H54 (cell line): Measurements from ENCODE around the gene R3HDM2.
"Not testable (repeated sequence)": the region's sequence is repeated elsewhere in the genome, so short reads cannot be mapped to it uniquely, and the experiment has no call there.

Experiments used
- DNase-seq: peaks from one replicate; pipeline ENCODE4 v3.0.0; 2011; ENCODE audit warnings: low spot score, mixed read lengths; ENCODE audit not compliant: insufficient read length
- FAIRE-seq: peaks from 3 replicates; lab custom pipeline; 2011; peaks lifted over from hg19 to GRCh38; lab: Jason Lieb, UNC
- POLR2A ChIP-seq: IDR thresholded peaks from 2 replicates; pipeline ENCODE4 v1.6.1; 2011; ENCODE audit warnings: low read depth, mild to moderate bottlenecking, low read length

R3HDM2 gene

DNA sequence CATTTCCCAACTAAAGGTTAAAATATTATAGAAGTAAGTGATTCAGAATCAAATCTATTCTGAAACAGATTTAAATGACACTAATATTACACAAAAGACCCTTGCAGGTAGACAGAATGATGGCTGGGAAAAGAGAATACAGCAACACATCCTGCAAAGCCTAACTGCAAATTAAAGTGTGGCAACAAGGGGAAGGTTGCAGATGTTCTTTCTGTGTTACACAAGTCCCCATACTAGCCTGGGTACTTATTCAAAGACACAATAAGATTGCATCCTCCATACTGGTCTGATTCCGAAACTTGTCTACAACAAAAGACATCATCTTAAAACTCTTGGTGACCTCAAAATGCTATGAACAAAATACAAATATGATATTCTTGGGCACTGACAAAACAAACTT is 50.5 kb downstream of the R3HDM2 start:
- no peak for FAIRE-seq
- TF ChIP-seq POLR2A = no peak

GRCh38 chr12:57377103-57377840 is 53.6 kb downstream of the R3HDM2 start:
- FAIRE-seq = no peak
- no peak for DNase-seq
- no peak for TF ChIP-seq POLR2A

More for the DNA sequence above, 50.5 kb downstream of the R3HDM2 start:
- DNase-seq = no peak

- no peak for TF ChIP-seq POLR2A
- FAIRE-seq (no peak), DNase-seq (no peak)
Measured at GRCh38 chr12:57372233-57372632, 58.6 kb downstream of the R3HDM2 start.

GRCh38 chr12:57370696-57371095 is 60.1 kb downstream of the R3HDM2 start:
- TF ChIP-seq POLR2A = no peak
- no peak for FAIRE-seq
- DNase-seq = no peak

- FAIRE-seq (no peak), DNase-seq (no peak)
- no peak for TF ChIP-seq POLR2A
Measured at GRCh38 chr12:57370072-57370471, 60.8 kb downstream of the R3HDM2 start.

DNA sequence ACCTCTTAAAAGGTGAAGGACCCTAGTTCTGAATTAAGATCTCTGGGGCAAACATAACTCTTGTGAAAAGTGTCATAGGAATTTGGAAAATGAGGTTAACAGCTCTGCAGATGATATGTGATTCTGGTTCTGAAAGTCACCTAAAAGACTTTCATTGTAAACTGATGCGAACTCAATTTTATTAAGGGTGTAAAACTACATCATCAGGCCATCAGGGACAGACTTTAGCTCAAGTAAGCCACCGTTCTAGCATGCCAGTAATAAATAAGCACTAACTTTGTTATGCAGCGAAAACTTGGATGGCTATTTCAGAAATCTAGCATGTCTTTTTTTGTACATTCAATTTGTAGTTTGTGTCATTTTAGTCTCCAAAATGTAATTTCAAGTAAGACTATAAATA is 61.6 kb downstream of the R3HDM2 start:
- DNase-seq (no peak), FAIRE-seq (no peak)
- TF ChIP-seq POLR2A = no peak

GRCh38 chr12:57368349-57369095 is 62.3 kb downstream of the R3HDM2 start:
- FAIRE-seq = no peak
- TF ChIP-seq POLR2A = no peak

DNA sequence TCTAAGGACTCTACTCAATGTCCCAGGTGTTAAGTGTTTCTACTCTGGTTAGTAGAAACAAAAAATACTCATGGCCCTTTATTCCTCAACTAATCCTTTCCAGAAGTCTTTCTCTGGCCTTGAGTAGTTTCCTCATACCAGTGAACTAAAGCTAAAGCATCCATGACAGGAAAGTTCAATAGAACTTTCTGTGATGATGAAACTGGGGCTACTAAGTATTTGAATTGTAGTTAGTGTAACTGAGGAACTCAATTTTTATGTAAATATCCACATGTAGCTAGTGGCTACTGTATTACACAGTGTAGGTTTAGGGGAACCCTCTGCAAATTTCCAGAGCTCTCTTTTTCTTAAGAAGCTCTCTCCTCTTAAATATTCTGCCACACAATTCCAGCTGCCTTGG is 63.7 kb downstream of the R3HDM2 start:
- FAIRE-seq (no peak), DNase-seq (no peak)
- TF ChIP-seq POLR2A = no peak

More at GRCh38 chr12:57368349-57369095, 62.3 kb downstream of the R3HDM2 start:
- DNase-seq = no peak

DNA sequence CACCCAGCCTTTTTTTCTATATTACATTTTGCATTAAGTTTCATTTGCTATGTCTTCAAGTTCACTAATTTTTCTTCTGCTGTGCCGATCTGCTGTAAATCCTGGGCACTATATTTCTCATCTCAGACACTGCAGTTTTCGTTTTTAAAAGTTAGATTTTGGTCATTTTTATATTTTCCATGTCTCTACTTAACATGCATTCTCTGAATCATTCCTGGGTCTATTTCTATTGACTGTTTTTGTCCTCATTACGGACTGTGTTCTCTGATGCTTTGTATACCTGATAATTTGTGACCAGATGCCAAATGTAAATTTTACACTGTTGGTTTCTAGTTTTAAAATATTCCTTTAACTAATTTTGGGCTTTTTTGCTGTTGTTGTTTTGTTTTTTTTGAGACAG is 64.5 kb downstream of the R3HDM2 start:
- DNase-seq = no peak
- FAIRE-seq = no peak
- TF ChIP-seq POLR2A = no peak

- DNase-seq, FAIRE-seq: not testable (repeated sequence)
Measured at GRCh38 chr12:57364156-57364555, 66.7 kb downstream of the R3HDM2 start.

GRCh38 chr12:57360468-57360867 is 70.4 kb downstream of the R3HDM2 start:
- DNase-seq = no peak
- TF ChIP-seq POLR2A = no peak

DNA sequence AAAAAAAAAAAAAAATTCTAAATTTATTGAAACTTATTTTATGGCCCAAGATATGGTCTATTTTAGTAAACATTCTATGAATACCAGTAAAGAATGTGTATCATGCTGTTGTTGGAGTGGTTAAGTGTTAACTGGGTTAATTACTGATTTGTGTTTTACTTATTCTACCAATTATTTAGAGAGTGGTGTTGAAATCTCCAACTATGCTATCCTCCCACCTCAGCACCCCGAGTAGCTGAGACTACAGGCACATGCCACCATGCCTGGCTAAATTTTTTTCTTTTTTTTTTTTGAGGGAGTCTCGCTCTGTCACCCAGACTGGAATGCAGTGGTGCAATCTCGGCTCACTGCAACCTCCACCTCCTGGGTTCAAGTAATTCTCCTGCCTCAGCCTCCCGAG is 72.2 kb downstream of the R3HDM2 start:
- TF ChIP-seq POLR2A = no peak
- FAIRE-seq = no peak
- no peak for DNase-seq

More at GRCh38 chr12:57360468-57360867, 70.4 kb downstream of the R3HDM2 start:
- no peak for FAIRE-seq

DNA sequence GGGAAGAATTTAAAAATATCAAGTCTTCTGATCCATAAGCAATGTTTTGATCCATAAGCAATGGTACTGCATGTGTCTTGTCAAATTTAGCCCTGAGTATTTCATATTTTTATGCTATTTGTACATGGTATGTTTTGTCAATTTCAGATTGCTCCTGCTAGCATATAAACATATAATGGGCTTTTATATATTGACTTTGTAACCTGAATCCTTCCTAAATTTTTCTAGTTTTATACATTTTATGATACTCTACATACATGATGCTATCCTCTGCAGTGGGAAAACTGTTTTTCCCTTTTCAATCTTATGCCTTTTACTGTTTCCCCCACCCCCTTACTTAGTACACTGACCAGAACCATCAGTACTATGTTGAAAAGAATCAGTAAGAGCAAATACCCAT is 75.1 kb downstream of the R3HDM2 start:
- FAIRE-seq (no peak), DNase-seq (no peak)
- no peak for TF ChIP-seq POLR2A

GRCh38 chr12:57352166-57352565 is 78.7 kb downstream of the R3HDM2 start:
- no peak for TF ChIP-seq POLR2A
- no peak for FAIRE-seq
- no peak for DNase-seq

DNA sequence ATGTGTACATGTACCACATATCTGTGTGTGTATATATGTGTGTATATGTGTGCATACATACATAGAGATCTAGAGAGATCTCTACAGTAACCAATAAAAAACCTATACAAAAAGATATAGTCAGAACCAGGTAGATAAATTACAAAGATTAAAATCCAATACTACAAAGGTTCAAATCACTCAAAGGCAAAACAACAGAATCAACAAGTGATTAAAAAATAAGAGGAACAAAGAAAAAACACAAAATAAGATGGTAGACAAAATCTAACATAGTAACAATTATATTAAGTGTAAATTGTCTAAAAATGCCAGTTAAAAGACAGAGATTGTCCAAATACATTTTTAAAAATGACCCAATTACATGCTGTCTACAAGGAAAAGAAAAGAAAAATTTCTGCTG is 83.6 kb downstream of the R3HDM2 start:
- DNase-seq (no peak), FAIRE-seq (no peak)
- TF ChIP-seq POLR2A = no peak
